NAMALWA (cell line): ENCODE data around the gene MAFG.

ENCODE experiments used
- DNase-seq: peaks from one replicate; pipeline ENCODE4 v3.0.0-alpha.2; 2015; ENCODE audit warnings: low spot score

MAFG gene

GRCh38 chr17:81939881-81940385, 12.4 kb upstream of the MAFG start:
- no peak for DNase-seq

DNA sequence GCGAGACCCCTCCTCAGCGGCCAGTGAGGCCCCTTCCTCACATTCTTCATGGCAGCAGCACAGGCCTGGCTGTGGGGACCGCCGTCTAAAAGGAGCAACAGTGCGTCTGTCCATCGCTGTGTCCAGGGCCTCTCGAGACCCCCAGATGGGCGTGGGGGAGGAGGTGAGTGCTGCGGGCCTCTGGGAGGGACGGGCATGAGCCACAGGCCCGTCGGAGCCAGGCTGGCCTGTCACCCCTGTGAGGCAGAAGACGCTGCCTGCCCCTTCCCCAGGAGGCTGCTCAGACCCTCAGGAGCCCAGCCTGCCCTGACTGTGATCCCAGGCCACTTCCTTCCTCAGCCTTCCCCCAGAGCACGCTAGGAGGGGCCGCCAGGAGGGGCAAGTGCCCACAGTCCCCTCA, 11.7 kb upstream of the MAFG start:
- DNase-seq: no peak

DNA sequence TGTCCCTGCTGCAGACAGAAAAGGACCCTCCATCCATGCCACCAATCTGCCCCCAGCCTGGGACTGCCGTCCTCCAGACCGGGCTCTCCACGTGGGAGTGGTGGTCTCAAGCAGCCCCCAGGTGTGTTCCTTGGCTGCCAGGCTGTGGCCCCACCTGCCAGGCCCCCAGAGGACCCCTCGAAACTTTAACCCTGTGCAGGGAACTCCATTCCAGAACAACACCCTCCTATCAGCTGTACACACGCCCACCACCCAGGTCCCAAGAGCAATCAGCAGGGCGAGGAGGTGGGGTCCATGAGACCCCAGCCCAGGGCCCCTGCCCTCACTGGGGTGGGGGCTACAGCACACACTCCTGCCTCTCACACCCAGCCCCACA, 8.2 kb upstream of the MAFG start:
- no peak for DNase-seq

GRCh38 chr17:81934850-81935708, 7.5 kb upstream of the MAFG start:
- DNase-seq: no peak

DNA sequence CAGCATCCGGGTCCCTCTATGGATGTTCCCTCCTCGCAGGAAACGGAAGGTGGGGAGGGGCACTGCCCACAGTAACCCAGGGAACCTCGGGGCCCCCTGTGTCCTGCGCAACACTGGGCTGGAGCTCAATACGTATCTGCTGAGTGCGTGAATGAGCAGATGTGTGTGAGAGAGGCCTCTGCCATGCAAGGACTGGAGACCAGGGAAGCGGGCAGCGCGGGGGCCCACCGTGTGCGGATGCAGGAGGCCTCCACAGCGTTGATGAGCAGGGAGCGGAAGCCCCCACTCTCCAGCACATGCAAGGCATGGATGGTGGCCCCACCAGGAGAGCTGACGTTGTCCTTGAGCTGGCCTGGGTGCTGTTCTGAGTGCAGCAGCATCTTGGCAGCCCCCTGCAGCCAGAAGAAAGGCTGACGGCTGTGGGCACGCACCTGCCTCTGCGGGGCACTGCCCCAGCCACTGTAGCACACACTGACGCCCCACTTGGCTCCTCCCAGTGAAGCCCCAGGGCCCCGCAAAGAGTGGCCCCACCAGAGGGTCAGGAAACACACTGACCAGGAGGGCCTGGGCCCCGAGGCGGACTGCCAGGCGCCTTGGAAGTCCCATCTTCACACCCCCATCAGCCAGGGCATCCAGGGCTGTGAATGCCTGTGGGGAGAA, 6.7 kb upstream of the MAFG start:
- no peak for DNase-seq

- DNase-seq: no peak
Measured at GRCh38 chr17:81933178-81933699, 5.7 kb upstream of the MAFG start.

DNA sequence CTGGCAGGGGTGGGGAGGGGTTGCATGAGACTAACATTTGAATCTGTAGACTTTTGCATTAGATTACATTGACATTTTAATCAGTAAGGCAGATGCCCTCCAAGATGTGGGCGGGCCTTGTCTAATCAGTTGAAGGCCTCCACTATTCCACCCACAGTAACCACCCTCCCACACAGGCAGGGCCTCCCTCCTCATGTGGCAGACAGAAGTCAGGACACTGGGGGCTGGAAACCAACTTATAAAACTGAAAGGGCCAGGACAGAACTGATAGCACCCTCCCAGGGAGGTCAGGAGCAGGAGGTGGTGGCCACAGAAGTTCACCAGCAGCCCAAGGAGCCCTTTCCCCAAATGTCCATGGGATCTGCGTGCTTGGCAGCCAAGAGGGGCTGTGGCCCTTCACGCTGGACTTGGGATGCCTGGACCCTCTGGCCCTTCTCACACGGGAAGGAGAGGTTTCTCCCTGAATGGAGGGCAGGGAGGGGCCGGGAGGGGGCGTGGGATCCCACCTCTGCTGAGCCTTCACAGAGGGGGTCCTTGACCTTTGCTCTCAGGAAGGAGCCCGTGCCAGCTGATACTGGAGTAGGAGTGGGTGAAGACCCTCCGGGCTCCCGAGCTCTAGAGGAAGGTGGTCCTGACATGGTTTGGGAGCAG, 4.9 kb upstream of the MAFG start:
- no peak for DNase-seq

GRCh38 chr17:81931557-81932332, 4.2 kb upstream of the MAFG start:
- DNase-seq: no peak

DNA sequence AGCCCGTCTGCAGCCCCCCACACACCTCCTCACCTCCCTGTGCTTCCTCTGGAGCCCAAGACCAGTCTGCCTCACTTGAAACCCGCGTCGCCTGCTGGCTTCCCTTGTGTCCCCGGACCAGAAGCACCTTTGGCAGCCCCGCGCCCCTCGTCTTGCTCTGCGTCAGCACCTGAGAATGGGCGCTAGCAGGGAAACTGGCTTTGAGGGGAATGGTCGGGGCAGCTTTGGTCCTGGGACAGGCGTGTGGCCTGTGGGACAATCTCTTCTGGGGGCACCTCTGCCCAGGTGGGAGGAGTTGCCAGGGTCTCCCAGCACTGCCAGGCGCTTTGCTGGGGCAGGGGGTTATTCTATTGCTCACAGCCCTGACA, 3.6 kb upstream of the MAFG start:
- DNase-seq: no peak

DNA sequence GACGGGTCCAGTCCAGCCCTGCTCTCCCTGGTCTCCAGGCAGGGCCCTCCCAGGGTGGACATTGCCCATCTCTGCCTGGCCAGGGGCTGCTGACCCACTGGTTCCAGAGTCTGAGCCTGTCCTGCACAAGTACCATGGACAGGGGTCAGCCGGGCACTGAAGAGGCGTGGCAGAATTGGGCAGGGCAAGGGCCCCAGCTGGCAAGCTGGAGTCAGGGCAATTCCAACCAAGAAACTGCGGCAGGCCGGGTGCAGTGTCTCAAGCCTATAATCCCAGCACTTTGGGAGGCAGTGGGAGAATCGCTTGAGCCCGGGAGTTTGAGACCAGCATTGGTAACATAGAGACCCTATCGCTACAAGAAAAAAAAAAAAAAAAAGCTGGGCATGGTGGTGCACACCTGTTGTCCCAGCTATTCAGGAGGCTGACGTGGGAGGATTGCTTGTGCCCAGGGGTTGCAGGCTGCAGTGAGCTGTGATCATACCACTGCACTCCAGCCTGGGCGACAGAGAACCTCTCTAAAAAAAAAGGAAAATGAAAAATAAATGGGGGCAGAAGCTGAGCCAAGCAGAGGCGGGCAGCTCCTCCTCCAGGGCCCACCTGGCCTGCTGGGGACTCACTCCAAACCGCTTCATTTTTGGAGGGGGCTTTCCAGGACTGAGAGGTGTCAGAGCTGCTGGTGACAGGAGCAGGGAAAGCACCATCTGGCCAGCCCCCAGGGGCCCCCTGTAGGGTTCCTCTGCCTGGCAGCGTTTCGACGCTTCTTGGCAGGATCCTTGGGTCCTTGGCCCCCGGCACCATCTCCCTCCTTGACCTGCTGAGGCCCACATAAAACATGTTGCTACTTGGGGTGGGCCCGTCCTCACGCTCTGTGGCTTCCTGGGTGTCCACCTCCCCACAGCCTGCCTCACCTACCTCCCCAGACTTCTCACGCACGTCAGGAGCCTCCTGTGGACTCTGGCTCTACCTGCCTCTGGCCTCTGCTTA, 2.9 kb upstream of the MAFG start:
- peak; percentile 51 for DNase-seq

DNA sequence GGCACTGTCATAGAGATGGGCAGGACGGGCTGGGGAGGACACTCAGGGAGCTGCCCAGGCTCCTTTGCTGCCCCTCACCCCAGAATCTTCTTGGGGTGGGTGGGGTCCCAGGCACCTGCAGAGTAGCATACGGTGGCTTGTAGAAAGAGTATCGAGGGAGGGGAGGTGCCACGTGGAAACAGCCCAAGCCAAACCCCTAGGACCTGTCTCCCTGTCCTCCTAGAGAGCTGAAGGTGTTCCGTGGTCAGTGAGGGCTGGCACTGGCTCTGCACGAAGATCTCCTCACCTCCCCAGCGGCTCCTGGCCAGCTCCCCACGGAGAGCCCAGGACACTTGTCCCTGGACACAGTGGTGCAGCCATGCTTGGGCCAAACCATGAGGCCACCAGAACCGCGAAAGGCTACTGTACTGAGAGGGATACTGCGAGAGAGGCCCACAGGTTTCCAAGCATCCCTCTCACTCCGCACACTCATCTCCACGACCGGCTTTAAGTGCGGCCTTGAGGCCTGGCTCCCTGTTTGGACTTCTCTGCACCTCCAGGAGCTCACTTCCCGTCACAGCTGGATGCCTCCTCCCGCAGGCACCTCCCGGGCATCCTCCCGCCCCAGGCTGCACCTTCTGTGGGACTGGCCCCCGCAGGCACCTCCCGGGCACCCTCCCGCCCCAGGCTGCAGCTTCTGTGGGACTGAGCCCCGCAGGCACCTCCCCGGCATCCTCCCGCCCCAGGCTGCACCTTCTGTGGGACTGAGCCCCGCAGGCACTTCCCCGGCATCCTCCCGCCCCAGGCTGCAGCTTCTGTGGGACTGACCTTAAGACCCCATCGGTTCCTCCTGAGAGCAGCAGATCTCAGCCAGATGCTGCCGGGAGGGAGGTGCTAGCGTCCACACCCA, 2.0 kb upstream of the MAFG start:
- no peak for DNase-seq

- DNase-seq: no peak
Measured at GRCh38 chr17:81928544-81929252, 1.2 kb upstream of the MAFG start.

DNA sequence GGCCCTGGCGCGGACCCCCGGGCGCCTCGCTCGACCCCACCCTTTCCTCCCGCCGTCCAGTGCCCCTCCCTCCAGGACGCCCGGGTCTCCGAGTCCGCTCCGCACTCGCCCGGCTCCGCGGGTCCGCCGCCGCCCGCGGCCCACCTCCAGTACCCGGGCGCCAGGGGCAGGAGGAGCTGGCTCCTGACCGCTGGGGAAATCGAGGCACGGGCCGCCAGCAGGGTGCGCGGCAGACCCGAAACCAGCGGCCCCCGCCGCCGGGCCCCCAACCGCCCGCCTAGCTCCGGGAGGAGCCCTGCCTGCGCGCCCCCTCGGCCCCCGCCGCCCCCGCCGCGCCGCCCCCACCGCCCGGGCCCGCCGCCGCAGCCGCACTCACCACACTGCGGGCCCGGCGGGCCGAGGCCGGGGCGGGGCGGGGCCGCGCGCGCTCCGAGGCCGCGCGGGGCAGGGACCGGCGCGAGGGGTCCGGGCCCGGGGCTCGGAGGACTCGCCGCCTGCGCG, 333 bp downstream of the MAFG start:
- no peak for DNase-seq

- peak; percentile 69 for DNase-seq
Measured at GRCh38 chr17:81926451-81927151, 934 bp downstream of the MAFG start.

DNA sequence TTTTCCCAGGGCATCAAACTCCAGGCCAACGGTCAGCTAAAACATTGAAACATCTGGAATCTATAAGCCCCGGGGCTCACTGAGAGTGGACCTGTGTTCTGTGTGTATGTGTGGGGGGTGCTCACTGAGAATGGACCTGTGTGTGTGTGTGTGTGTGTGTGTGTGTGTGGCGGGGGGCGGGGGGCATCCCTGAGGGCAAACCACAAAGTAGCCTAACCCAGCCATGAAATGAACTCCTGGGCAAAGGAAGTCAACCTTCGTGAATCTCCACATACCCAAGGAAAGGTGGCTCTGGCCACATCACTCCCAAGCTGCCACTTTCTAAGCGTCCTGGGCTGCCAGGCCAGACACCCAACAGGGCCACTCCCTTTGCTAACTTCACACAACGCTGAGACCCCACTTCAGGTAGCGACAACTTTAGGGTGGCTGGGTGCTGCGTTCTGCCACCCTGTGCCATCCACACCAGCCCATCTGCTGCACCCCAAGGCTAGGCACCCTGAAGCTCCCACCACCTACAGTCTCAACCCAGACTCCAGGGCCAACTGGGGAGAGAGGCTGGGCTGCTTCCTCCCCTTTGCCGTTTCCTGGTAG, 1.6 kb downstream of the MAFG start:
- no peak for DNase-seq

GRCh38 chr17:81924557-81925532, 2.7 kb downstream of the MAFG start:
- no peak for DNase-seq
